ENCODE measurements around the gene ZNF804B.

DNA sequence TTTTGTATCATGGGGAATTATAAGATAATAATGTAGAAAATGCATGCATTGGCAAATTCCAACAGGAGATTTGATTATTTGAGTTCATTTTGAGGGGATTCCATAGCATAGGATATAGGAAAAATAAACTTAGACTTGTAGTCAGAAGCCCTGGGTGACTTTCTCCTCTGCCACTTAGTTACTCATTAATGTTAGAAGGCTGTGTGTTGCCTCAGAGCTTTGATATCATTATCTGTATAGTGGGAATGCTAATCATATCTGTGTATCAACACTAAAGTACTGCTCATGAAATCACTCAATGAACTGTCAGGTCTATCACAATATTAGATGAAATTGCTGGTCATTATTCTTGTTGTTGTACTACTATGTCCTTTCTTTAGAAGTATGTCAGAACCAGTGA is 59.1 kb downstream of the ZNF804B start:
- TF ChIP-seq, protein P1, sequence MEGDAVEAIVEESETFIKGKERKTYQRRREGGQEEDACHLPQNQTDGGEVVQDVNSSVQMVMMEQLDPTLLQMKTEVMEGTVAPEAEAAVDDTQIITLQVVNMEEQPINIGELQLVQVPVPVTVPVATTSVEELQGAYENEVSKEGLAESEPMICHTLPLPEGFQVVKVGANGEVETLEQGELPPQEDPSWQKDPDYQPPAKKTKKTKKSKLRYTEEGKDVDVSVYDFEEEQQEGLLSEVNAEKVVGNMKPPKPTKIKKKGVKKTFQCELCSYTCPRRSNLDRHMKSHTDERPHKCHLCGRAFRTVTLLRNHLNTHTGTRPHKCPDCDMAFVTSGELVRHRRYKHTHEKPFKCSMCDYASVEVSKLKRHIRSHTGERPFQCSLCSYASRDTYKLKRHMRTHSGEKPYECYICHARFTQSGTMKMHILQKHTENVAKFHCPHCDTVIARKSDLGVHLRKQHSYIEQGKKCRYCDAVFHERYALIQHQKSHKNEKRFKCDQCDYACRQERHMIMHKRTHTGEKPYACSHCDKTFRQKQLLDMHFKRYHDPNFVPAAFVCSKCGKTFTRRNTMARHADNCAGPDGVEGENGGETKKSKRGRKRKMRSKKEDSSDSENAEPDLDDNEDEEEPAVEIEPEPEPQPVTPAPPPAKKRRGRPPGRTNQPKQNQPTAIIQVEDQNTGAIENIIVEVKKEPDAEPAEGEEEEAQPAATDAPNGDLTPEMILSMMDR (conservative IDR thresholded peaks at IDR 0.05; ENCODE audit: low read length) = no peak
- no peak for TF ChIP-seq EZH2phosphoT487 (IDR thresholded peaks at IDR 0.05; ENCODE audit: borderline replicate concordance)

Data from Loucy (cell line).